ENCODE data around the gene DTX3.

GRCh38 chr12:57628280-57629191 lies 23.9 kb downstream of the DTX3 start:
- TF ChIP-seq CTCF (IDR thresholded peaks at IDR 0.05): no peak
- TF ChIP-seq POLR2A (IDR thresholded peaks at IDR 0.05): no peak
